GM18907 (cell line): Measurements from ENCODE around the gene SLC16A1.
"Not testable (repeated sequence)": the region's sequence is repeated elsewhere in the genome, so short reads cannot be mapped to it uniquely, and the experiment has no call there.

Experiments
- ATAC-seq: cut with Tn5 transposase; IDR thresholded peaks from one replicate; pipeline ENCODE4 v1.9.1; 2021; ENCODE audit warnings: mild to moderate bottlenecking, moderate library complexity; ENCODE audit not compliant: unreplicated experiment

SLC16A1 gene

DNA sequence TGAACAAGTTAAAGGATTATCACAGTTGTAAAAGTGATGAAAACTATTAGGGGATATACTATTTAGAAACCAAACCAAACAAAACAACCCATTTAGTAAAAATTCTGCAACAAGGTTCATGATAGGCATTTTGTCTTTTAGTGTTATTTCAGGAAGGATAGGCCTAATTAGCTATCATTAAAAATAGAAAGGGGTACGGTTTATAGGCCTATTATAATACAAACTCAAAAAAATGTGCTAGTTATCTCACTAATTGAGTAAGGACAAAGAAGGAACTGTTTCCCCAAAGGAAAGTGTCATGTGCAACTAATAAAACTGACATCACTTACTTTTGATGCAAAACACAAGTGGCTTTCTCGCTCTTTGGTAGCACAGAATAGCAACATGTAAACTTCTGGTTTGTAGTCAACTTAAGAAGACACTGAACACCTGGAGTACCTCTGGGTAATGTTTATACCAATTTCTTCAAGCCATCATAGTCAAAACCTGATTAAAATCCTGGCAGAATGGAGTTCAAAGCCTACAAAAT, 28.5 kb downstream of the SLC16A1 start:
- ATAC-seq = no peak

GRCh38 chr1:112926858-112927257, 29.1 kb downstream of the SLC16A1 start:
- no peak for ATAC-seq

DNA sequence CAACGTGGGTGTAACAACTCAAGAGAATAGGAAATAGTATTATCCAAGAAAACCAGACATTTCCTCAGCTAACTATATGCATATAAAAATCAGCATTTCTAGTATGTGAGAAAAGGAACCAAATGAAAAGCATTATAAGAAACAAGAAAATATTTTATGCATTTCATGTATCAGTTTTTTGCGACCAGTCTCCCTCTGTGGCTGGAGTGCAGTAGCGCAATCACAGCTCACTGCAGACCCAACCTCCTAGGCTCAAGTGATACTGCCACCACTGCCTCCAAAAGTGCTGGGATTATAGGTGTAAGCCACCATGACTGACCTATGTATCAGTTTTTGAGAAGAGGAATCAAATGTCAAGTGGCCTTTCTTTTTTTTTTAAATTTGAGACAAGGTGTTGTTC, 31.0 kb downstream of the SLC16A1 start:
- no peak for ATAC-seq

DNA sequence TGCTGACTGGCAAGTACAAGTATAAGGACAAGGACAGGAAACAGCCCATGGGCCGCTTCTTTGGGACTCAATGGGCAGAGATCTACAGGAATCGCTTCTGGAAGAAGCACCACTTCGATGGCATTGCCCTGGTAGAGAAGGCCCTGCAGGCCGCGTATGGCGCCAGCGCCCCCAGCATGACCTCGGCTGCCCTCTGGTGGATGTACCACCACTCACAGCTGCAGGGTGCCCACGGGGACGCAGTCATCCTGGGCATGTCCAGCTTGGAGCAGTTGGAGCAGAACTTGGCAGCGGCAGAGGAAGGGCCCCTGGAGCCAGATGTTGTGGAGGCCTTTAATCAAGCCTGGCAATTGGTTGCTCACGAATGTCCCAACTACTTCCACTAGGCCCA, 32.0 kb downstream of the SLC16A1 start:
- no peak for ATAC-seq

GRCh38 chr1:112923234-112923958, 32.6 kb downstream of the SLC16A1 start:
- ATAC-seq = no peak

GRCh38 chr1:112911506-112912220, 44.3 kb downstream of the SLC16A1 start:
- no peak for ATAC-seq

- ATAC-seq = no peak
Measured at GRCh38 chr1:112909847-112910246, 46.1 kb downstream of the SLC16A1 start.

- ATAC-seq = no peak
Measured at GRCh38 chr1:112906150-112906698, 49.8 kb downstream of the SLC16A1 start.

GRCh38 chr1:112905395-112906149, 50.4 kb downstream of the SLC16A1 start:
- no peak for ATAC-seq

DNA sequence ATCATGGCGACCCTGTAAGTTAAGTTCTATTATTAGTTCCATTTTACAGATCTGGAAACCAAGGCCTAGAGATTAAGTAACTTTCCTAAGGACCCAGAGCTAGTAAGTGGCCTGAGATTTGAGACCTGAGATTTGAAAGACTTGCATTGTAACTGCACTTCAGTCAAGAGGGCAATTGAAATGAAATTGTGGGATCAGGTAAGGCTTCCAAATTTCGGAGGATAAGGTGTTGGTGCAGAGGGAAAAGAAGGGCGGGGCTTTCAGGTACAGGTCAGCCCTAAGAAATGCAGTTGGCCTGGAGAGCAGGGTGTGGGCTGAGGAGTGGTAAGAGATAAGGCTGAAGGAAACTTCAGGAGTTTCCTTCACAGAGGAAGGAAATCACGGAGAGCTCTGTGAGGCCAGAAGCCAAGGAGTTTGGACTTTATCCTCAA, 51.1 kb downstream of the SLC16A1 start:
- ATAC-seq = no peak

DNA sequence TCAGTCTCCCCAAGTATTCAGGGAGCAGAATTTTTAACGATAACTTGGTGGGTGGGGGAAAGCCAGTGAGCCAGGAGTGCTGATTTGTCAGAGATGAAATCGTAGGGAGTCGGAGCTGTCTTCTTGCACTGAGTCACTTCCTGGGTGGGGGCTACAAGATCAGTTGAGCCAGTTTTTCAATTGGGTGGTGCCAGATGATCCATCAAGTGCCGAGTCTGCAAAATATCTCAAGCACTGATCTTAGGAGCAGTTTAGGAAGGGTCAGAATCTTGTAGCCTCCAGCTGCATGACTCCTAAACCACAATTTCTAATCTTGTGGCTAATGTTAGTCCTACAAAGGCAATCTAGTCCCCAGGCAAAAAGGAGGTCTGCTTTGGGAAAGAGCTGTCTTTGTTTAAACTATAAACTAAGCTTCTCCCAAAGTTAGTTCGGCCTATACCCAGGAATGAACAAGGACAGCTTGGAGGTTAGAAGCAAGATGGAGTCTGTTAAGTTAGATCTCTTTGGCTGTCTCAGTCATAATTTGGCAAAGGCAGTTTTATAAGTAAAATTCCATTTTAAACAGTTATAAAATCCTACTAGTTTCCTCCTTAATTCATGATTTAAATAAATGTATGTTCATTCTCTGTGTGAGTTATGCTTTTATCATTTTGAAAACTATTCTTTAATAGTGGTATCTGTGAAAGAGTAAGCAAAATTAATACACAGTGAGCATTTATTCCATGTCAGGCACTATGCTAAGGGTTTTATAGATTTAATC, 51.7 kb downstream of the SLC16A1 start:
- no peak for ATAC-seq

DNA sequence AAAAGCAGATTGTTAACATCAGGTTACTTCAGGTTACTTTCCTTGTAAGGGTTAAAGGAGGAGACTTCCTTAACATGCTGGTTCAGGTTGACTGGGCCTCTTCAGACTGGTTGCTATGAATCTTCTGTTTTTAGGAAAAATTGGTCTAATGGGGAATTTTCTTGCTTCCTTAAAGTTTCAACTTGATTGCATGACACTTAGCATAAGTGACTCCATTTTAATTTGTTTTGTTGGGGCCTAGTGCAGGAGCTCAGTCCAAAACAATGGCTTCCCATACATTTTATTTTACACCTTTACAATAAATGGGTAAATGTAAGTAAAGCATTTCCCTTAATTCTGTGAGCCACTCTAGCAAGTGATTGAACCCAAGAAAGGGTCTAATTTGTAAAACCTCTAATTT, 53.8 kb downstream of the SLC16A1 start:
- ATAC-seq = no peak

DNA sequence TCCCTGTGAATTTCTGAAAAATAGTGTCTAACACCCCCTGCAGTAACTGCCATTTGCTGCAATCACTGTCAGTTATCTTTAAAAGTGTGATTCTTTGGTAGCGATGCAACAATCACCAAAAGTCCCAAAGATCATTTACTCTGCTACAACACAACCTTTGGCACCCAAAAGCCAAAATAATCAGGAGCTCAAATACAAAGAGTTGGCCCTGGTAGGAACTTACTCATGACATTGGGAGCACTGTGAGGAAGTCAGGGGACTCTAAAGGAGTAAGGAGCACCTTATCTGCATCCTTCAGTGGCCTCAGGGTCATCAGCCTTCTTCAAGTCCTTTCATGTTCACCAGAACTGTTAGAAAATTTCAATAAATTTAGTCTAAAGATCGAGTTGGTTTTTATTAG, 54.6 kb downstream of the SLC16A1 start:
- ATAC-seq = no peak

DNA sequence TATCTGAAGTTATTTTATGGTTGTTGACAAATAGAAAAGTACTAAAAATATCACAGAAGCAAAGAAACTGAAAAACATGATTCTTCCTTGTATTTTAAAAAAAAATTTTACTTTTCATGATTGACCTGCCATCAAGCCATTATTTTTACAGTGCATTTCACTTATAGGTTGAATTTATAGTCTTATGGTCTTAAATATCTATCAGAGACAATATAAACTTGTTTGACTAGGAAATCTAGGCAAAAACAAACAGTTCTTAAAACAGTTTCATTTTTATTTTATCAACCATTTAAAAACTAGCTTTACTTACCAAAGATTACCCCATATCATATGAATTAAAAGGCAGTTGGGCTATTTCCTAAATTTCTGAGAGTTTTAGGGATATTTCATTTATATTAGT, 59.2 kb downstream of the SLC16A1 start:
- ATAC-seq = no peak

- no peak for ATAC-seq
Measured at GRCh38 chr1:112894561-112895011, 61.4 kb downstream of the SLC16A1 start.

DNA sequence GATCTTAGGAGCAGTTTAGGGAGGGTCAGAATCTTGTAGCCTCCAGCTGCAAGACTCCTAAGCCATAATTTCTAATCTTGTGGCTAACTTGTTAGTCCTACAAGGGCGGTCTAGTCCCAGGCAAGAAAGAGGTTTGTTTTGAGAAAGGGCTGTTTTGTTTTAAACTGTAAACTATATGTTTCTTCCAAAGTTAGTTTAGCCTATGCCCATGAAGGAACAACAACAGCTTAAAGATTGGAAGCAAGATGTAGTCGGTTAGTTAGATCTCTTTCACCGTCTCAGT, 62.0 kb downstream of the SLC16A1 start:
- ATAC-seq = no peak

DNA sequence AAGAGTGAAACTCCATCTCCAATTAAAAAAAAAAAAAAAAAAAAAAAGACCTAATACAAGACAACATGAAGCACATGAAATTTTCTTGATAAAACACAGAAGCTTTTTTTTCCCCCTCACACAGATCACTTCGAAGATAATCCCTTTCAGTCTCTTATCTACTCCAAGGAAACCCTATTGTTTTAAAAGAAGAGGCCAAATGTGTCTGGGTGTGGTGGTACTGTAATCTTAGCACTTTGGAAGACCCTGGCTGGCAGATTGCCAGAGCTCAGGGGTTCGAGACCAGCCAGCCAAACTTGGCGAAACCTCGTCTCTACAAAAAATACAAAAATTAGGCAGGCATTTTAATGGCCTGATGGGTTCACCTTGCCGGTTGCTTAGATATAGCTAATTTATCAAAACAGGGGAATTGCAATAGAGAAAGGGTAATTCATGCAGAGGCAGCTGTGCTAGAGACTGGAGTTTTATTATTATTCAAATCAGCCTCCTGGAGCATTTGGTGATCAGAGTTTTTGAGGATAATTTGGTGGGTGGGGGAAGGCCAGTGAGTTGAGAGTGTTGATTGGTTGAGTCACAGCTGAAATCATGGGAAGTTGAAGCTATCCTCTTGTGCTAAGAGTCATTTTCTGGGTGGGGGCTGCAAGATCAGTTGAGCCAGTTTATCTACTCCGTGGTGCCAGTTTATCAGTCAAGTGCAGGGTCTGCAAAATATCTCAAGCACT, 62.5 kb downstream of the SLC16A1 start:
- no peak for ATAC-seq

GRCh38 chr1:112889906-112890305, 66.1 kb downstream of the SLC16A1 start:
- not testable (repeated sequence) for ATAC-seq

DNA sequence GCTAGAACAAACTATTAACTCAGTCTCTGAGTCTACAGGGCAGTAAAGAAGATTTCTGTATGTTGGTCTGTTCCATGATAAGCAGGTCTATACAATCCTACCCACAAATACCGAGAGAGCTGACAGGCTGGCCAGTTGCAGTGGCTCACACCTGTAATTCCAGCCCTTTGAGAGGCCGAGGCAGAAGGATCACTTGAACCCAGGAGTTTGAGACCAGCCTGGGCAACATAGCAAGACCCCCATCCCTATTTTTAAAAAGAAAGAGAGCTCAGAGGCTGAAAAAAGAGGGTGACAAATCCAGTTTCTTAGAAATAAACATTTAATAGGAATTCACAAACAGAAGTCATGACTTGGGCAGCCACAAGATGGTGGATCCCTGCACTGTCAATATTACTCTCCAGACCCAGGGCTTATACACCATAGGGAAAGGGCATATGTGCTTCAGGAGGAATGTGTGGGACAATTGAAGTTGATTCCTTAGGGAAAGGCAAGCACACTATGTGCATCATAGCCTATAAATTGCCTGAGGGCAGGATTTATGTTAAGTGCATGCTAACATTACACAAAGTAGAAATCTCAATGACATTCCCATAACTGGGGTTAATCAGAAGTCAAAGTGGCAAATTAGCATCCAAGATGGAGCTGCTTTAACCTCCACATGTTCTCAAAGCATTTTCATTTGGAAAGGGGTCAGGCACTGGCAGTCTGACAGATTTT, 66.8 kb downstream of the SLC16A1 start:
- no peak for ATAC-seq
